Measurements from ENCODE around the gene KRTAP9-4.
A peak's percentile ranks its signal among the peaks of the same experiment; 100 is the strongest.
"Not testable (repeated sequence)": the region's sequence is repeated elsewhere in the genome, so short reads cannot be mapped to it uniquely, and the experiment has no call there.

Gene KRTAP9-4, protein sequence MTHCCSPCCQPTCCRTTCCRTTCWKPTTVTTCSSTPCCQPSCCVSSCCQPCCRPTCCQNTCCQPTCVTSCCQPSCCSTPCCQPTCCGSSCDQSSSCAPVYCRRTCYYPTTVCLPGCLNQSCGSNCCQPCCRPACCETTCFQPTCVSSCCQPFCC

DNA sequence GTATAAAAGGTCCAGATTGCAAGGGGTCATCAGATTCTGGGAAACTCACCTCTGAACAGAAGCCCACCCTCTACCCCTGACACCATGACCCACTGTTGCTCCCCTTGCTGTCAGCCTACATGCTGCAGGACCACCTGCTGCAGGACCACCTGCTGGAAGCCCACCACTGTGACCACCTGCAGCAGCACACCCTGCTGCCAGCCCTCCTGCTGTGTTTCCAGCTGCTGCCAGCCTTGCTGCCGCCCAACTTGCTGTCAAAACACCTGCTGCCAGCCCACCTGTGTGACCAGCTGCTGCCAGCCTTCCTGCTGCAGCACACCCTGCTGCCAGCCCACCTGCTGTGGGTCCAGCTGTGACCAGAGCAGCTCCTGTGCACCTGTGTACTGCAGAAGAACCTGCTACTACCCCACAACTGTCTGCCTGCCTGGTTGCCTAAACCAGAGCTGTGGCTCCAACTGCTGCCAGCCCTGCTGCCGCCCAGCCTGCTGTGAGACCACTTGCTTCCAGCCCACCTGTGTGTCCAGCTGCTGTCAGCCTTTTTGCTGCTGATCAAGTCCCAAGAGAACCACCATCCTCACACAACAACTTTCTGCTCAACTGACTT is at the start of gene KRTAP9-4:
Gene KRTAP9-4, plus strand, starts transcription at position 51 of the 604 bp plus-strand sequence. Its CDS starts 34 bp downstream, at position 85.
- DNase-seq, result not testable (repeated sequence)

GRCh38 chr17:41211845-41212466 is 37.5 kb upstream of the KRTAP9-4 start:
- DNase-seq, result peak in 1 of 2 donors; percentile 5

DNA sequence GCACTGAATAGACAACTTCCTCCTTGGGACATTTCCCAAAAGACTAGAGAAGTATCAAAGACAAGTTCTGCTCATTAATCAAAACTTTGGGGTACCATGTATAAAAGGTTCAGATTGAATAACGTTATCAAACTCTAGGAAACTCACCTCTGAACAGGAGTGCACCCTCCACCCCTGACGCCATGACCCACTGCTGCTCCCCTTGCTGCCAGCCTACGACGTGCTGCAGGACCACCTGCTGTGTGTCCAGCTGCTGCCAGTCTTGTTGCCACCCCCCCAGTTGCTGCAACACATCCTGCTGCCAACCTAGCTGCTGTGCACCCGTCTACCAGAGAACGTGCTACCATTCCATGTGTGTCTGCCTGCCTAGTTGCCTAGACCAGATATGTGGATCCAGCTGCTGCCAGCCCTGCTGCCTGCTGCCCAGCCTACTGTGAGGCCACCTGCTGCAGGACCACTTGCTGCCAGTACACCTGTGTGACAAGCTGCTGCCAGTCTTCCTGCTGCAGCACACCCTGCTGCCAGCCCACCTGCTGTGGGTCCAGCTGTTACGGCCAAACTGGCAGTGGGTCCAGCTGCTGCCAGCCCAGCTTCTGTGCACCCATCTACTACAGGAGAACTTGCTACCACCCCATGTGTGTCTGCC is 36.8 kb upstream of the KRTAP9-4 start:
- no peak for DNase-seq

- DNase-seq, result no peak
Measured at GRCh38 chr17:41215681-41216080, 33.8 kb upstream of the KRTAP9-4 start.

- DNase-seq, result no peak
Measured at GRCh38 chr17:41223821-41224220, 25.7 kb upstream of the KRTAP9-4 start.

- no peak for DNase-seq
Measured at GRCh38 chr17:41226051-41226450, 23.4 kb upstream of the KRTAP9-4 start.

DNA sequence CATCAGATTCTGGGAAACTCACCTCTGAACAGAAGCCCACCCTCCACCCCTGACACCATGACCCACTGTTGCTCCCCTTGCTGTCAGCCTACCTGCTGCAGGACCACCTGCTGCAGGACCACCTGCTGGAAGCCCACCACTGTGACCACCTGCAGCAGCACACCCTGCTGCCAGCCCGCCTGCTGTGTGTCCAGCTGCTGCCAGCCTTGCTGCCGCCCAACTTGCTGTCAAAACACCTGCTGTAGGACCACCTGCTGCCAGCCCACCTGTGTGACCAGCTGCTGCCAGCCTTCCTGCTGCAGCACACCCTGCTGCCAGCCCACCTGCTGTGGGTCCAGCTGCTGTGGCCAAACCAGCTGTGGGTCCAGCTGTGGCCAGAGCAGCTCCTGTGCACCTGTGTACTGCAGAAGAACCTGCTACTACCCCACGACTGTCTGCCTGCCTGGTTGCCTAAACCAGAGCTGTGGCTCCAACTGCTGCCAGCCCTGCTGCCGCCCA is 22.8 kb upstream of the KRTAP9-4 start, which contains the start of gene KRTAP9-2:
Gene KRTAP9-2, plus strand, starts transcription at position 51 of the 498 bp plus-strand sequence. Its CDS starts 7 bp downstream, at position 58.
- DNase-seq, result not testable (repeated sequence)

- no peak for DNase-seq
Measured at GRCh38 chr17:41230094-41230493, 19.4 kb upstream of the KRTAP9-4 start.

DNA sequence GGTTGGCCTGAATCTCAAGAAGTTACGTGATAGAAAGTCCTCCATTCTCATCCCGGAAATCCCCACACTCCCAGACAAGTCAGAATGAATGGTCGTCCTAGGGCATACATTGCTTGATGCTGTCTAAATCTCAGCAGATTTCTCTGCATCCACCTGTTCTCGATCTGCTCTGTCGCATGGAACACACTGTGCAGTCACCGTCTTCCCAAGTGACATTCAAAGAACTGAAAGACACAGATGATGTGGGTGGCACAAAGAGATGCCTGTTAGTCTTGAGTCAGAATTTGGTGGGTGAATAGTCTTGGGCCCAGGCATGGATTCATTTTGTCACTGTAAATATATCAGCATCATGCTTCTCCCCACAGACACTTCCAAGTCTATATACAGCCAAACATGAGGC is 17.8 kb upstream of the KRTAP9-4 start:
- DNase-seq, result no peak

- not testable (repeated sequence) for DNase-seq
Measured at GRCh38 chr17:41232399-41233105, 16.9 kb upstream of the KRTAP9-4 start, which contains the start of gene KRTAP9-3. TSS of gene KRTAP9-3 (plus strand) at chr17:41232449. CDS start at chr17:41232502, 53 bp downstream.

GRCh38 chr17:41237116-41237515 is 12.4 kb upstream of the KRTAP9-4 start:
- not testable (repeated sequence) for DNase-seq

DNA sequence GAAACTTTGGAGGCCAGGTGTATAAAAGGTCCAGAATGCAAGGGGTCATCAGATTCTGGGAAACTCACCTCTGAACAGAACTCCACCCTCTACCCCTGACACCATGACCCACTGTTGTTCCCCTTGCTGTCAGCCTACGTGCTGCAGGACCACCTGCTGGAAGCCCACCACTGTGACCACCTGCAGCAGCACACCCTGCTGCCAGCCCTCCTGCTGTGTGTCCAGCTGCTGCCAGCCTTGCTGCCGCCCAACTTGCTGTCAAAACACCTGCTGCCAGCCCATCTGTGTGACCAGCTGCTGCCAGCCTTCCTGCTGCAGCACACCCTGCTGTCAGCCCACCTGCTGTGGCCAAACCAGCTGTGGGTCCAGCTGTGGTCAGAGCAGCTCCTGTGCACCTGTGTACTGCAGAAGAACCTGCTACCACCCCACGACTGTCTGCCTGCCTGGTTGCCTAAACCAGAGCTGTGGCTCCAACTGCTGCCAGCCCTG is 11.5 kb upstream of the KRTAP9-4 start, which contains the start of gene KRTAP9-8:
Gene KRTAP9-8, plus strand, starts transcription at position 51 of the 489 bp plus-strand sequence. Its CDS starts 53 bp downstream, at position 104.
- DNase-seq, result not testable (repeated sequence)

DNA sequence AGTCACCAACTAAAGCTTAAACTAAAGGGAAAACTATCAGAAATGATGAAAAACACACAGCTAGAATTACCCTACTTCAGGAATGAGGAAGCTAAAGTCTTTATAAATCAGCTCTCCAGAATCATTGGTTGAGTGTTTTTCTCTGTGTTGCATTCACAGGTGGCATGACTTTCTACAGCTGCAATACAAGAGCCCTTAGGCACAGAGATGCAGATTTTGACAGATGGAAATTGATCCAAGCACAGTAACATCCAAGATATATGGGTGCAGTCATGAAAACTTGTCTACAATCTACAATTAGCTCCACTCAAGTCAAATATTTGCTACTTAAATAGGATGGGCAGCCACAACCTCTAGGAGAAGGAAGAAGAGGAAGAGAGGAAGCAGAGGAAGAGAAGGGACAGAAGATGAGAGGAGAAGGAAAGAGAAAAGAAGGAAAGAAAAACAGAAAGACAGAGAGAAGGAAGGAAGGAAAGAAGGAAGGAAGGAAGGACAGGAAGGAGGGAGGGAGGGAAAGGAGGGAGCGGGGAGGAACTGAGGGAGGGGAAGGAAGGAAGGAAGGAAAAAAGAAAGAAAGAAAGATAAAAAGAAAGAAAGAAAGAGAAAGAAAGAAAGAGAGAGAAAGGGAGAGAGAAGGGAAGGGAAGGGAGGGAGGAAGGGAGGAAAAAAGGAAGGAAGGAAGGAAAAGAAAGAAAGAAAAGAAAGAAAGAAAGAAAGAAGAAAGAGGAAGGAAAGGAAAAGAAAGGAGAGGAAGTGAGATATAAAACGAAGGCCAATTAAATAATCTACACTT is 2.3 kb upstream of the KRTAP9-4 start:
- not testable (repeated sequence) for DNase-seq

- DNase-seq, result no peak
Measured at GRCh38 chr17:41251261-41251660, 1.8 kb downstream of the KRTAP9-4 start.

GRCh38 chr17:41254861-41255260 is 5.4 kb downstream of the KRTAP9-4 start:
- DNase-seq, result no peak

GRCh38 chr17:41255381-41256290 is 6.1 kb downstream of the KRTAP9-4 start, which contains the start of gene KRTAP9-9:
TSS of gene KRTAP9-9 (plus strand) at chr17:41255384.
- DNase-seq, result not testable (repeated sequence)

GRCh38 chr17:41256291-41256685 is 6.8 kb downstream of the KRTAP9-4 start:
- DNase-seq, result no peak

GRCh38 chr17:41258406-41258805 is 8.9 kb downstream of the KRTAP9-4 start:
- no peak for DNase-seq

DNA sequence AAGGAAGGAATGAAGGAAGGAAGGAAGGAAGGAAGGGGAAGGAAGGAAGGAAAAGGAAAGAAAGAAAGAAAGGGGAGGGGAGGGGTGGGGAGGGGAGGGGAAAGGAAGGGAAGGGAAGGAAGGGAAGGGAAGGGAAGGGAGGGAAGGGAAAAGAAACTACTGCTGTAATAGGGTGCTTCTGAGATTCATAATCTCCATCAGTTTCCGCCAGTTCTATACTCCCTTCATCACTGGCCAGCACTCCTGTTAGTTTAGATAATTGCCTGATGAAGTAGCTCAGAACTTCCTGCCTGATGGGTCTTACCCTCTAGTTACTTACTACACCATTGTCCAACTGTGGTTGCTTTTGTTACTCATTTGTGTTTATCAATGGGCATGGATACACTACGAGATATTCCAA is 13.7 kb downstream of the KRTAP9-4 start:
- DNase-seq, result no peak

- no peak for DNase-seq
Measured at GRCh38 chr17:41264599-41264998, 15.1 kb downstream of the KRTAP9-4 start.

All from inflammatory macrophage treated with lipopolysaccharide for 1 hour (primary cell).